ENCODE results near the gene NKX2-2.

Gene NKX2-2

GRCh38 chr20:21521596-21522480 is 8.0 kb upstream of the NKX2-2 start:
- no peak for DNase-seq

GRCh38 chr20:21520702-21521595 is 7.1 kb upstream of the NKX2-2 start:
- DNase-seq, result no peak

GRCh38 chr20:21519136-21519584 is 5.3 kb upstream of the NKX2-2 start:
- no peak for DNase-seq

- DNase-seq, result no peak
These were observed 4.6 kb upstream of the NKX2-2 start for GRCh38 chr20:21518292-21518991.

GRCh38 chr20:21517566-21518277 is 3.9 kb upstream of the NKX2-2 start:
- DNase-seq, result no peak

- no peak for DNase-seq
These were observed 3.1 kb upstream of the NKX2-2 start for GRCh38 chr20:21516861-21517565.

- no peak for DNase-seq
These were observed 2.3 kb upstream of the NKX2-2 start for GRCh38 chr20:21516180-21516567.

- no peak for DNase-seq
These were observed 1.7 kb upstream of the NKX2-2 start for GRCh38 chr20:21515300-21516179.

GRCh38 chr20:21514553-21515251 is 838 bp upstream of the NKX2-2 start:
- DNase-seq, result no peak

GRCh38 chr20:21513181-21513663 is 642 bp downstream of the NKX2-2 start:
- DNase-seq, result no peak

GRCh38 chr20:21512634-21513180 is 1.2 kb downstream of the NKX2-2 start:
- DNase-seq, result no peak

- no peak for DNase-seq
These were observed 1.8 kb downstream of the NKX2-2 start for GRCh38 chr20:21511850-21512633.

GRCh38 chr20:21511485-21511849 is 2.4 kb downstream of the NKX2-2 start:
- DNase-seq, result no peak

- no peak for DNase-seq
These were observed 3.2 kb downstream of the NKX2-2 start for GRCh38 chr20:21510414-21511384.

- no peak for DNase-seq
These were observed 4.1 kb downstream of the NKX2-2 start for GRCh38 chr20:21509597-21510371.

GRCh38 chr20:21509079-21509596 is 4.7 kb downstream of the NKX2-2 start:
- no peak for DNase-seq

Measured in activated CD4-positive, alpha-beta T cell treated with anti-CD3 and anti-CD28 coated beads, Interleukin-2, Interleukin-6, amounts not matched to agents 100 ng/mL and 50 ng/mL, durations not matched to agents 16 hours and 8 hours (primary cell).